SIG-M5 treated with dmso at 0.1 percent for 504 hours (cell line): ENCODE measurements around the gene VAT1L.

Experiments
- DNase-seq: peaks from one replicate; lab custom pipeline; 2025; ENCODE audit not compliant: unreplicated experiment; lab: John Stamatoyannopoulos, UW

The VAT1L gene

DNA sequence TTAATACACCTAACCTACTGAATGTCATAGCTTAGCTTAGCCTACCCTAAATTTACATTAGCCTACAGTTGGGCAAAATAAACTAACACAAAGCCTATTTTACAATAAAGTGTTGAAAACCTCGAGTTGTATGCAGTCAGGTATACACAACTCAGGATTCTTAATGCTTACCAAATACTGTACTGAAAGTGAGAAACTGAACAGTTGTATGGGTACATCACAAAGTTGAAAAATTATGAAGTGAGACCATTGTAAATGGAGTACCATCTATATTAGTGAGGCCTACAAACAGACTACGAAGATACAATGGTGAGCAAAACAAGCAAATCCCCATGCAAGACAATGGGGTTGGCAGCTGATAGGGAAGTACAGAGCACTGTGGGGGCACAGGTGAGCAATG, 79.7 kb downstream of the VAT1L start:
- DNase-seq: no peak

DNA sequence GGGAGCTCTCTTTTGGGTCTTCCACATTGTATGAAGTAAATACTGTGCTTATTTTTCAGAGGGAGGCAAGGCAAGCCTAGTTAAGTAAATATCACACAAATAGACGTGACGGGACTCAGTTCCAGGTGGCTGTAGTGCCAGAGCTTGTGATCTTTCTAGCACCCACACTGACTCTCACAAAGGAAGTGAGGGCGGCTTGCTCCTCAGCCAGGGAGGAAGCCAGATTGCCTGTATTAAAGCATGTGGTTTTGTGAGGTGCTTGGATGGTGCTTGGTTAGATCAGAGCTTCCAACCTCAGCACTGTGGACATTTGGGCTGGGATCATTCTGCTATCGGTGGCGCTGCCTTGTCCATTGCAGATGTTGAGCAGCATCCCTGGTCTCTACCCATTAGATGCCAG, 80.1 kb downstream of the VAT1L start:
- DNase-seq: no peak

DNA sequence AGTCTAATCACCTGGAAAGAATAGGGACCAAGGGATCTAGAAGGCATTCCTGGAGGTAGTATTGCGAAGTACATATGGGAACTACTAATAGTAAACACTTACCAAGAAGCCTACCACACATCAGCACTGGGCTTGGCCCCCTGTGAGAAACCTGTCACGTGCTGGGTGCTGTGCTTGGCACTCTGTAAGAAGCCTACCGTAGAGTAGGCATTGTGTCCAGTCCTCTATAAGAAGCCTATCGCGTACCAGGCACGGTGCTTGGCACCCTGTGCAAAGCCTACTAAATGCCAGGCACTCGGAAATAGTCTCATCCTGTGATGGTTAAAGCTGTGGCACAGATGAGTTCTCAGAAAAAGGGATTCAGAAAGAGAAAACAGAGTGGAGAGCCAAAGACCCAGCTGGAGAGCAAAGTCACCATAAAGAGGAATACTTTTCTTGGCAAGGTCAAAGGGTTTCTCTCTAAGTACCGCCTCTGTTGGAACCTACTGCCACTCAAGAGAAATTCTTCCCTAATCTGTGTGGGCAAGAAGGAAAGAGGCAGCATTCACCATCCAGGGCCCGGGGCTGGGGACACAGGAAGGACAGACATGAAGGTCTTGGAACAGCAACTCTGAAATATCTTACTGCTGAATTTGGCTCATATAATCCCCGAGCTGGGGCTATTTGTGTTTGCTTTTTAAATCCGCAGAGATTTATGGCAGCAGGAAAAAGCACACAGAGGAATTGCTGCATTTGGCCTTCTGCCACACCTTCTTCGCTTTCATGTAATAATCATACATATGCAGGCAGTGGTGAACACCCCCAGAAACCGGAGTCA, 81.8 kb downstream of the VAT1L start:
- no peak for DNase-seq

GRCh38 chr16:77871932-77872331, 83.6 kb downstream of the VAT1L start:
- DNase-seq: no peak

GRCh38 chr16:77873066-77873465, 84.7 kb downstream of the VAT1L start:
- no peak for DNase-seq

DNA sequence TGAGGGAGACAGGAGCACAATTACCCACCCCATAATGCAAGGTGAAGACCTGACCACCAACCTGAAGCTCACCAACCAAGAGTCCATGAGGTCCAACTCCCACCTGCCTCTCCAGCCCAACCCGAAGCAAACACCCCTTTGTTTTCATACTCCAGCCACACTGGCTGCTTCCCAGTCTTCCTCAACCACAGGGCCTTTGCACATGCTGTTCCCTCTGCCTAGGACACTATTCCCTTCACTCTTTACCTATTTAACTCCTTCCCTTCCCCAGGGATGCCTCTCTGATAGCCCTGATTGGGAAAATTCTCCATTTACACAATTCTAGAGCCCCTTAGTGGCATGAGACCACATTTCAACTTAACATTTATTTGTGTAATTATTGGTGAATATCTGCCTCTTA, 86.0 kb downstream of the VAT1L start:
- no peak for DNase-seq

DNA sequence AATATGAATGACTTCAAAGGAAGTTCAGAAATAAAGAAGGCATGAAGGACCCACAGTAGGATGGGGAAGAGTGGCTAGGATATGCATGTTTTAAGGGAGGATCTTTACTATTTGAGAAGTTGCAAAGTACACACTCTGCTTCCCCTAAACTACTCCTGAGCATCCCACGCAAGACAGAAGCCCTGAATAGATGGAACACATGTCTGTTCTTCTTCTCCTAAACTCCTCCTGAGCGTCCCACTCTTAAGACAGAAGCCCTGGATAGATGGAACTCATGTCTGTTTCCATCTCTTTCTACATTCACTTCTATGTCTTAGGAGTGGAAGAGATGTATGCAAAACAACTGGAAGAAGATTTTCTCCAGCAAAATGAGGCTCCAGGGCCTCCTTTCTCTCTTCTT, 88.4 kb downstream of the VAT1L start:
- no peak for DNase-seq

DNA sequence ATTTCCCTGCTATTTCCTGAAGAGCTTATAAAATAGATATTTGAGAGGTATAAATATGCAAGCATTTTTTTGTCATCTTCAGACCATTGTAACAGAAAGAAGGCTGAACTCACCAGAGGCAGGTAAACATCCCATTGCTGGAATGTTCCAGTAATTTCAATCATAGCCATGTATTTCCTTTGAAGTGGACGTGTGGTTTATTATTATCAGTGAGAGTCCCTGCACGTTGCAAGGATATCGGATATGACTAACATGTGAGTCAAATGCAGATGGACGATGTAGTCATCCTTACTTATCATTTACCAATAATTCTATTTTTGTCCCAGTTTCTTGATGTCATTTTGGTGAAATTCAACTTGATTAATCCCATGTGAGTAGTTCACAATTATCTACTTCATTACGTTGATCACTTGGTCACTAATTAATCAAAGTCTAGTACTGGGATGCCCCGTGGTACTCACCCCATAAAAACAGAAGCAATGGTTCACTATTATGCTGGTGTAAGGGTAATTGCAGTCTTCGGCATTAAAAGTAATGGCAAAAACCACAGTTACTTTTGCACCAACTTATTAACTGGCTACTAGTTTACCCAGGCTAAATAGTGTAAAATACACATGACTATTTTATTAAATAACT, 89.5 kb downstream of the VAT1L start:
- DNase-seq: no peak

GRCh38 chr16:77881355-77882030, 93.1 kb downstream of the VAT1L start:
- no peak for DNase-seq

DNA sequence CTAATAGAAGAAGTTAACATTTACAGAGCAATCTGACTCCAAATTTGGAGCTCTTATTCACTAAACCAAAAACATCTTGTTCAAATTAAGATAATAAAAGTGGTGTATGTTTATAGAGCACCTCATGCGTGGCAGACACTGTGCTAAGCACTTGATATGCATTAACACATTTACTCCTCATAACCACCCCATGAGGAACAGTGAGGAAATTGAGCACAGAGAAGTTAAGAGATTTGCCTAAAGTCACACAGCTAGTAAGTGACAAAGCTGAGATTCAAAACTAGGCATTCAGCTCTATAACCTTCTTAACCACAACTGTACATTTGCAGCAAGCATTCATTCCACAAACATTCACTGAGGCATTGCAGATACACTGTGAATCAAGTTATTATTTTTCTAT, 94.0 kb downstream of the VAT1L start:
- DNase-seq: no peak

- no peak for DNase-seq
Measured at GRCh38 chr16:77885571-77886295, 97.4 kb downstream of the VAT1L start.

GRCh38 chr16:77888871-77889270, 100.5 kb downstream of the VAT1L start:
- no peak for DNase-seq

GRCh38 chr16:77890075-77890474, 101.7 kb downstream of the VAT1L start:
- DNase-seq: peak; percentile 13

DNA sequence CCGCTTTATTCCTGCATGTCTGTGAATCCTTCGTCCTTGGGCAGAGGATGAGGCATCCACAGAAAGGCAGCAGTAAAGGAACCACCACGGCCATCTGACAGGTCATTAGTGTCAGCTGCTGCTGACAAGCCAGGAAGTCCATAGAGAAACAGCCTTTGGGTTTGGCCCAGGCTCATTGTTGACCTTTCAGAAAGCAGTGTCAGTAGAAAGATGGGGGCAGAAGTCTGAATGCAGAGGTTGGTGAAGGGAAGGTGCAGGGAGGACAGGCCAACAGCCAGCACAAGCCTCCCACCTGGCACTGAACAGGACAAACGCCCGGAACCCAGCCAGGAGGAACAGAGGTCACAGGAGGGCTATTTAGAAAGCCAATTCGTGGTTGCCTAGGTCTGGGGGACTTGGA, 105.8 kb downstream of the VAT1L start:
- no peak for DNase-seq

DNA sequence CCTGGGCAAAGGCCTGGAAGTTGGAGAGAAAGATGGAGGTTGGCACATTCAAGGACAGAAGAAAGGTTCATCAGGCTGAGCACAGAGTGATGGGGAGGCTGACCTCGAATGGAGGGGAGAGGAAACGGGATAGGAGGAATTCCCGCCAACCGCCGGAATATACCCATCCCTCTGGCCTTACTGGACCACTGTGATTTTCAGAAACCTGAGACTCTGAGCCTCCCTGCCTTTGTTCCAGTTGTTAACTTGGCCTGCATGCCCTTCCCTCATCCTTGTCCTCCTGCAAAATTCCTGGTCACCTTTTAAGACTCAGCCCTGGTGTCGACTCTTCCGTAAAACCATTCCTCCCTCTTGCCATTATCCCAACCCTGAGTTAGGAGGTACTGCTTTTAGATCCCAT, 107.6 kb downstream of the VAT1L start:
- DNase-seq: no peak

- no peak for DNase-seq
Measured at GRCh38 chr16:77896415-77897128, 108.2 kb downstream of the VAT1L start.

DNA sequence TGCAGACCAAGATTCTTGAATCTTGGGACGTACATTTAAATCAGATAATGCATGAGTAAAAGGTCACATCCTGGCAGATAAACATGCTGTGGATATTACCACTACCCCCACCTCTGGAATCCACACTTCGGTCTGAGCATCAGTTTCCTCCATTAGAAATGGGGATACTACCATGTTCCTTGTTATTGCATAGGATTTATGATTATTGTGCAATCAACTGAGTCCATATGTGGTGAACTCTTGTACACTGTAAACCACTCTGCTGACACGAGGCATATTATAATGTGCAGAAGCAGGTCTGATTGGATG, 108.7 kb downstream of the VAT1L start:
- no peak for DNase-seq

DNA sequence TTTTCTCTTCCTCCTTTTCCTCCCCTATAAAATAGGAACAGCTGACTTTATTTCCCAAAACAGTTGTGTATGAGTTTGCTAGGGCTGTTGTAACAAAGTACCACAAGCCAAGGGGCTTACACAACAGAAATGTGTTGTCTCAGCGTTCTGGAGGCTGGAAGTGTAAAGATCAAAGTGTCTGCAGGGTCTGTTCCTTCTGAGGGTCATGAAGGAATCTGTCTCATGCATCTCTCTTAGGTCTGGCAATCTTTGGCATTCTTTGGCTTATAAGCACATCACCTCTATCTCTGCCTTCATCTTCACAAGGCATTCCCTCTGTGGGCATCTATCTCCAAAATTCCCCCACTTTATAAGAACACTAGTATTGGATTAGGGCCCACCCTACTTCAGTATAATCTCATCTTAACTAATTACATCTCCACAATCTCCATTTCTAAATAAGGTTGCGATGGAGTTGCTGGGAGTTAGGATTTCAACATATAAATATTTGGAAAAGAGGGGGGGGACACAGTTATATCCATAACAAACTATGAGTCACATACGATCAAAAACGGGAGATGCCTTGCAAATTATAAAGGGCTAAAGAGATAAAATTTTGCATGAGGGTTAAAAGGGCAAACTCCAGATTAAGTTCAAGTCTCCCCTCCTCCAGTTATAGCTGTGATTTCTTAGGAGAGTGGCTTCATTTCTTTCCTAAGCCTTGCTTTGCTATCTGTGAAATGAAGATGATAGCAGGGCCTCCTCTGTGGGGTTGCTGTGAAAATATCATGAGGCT, 109.7 kb downstream of the VAT1L start:
- no peak for DNase-seq

- DNase-seq: no peak
Measured at GRCh38 chr16:77898671-77899211, 110.4 kb downstream of the VAT1L start.

GRCh38 chr16:77899416-77899815, 111.1 kb downstream of the VAT1L start:
- DNase-seq: no peak
